NCI-H2171 (cell line): Measurements from ENCODE around the gene TOMM20.

Experiments
- DNase-seq: peaks from one replicate; lab custom pipeline; 2025; lab: John Stamatoyannopoulos, UW

The TOMM20 gene

GRCh38 chr1:235134171-235134570 lies 5.5 kb upstream of the TOMM20 start:
- DNase-seq = no peak

- no peak for DNase-seq
These were observed 4.4 kb upstream of the TOMM20 start for GRCh38 chr1:235133086-235133485.

- no peak for DNase-seq
These were observed 3.3 kb upstream of the TOMM20 start for GRCh38 chr1:235131961-235132360.

DNA sequence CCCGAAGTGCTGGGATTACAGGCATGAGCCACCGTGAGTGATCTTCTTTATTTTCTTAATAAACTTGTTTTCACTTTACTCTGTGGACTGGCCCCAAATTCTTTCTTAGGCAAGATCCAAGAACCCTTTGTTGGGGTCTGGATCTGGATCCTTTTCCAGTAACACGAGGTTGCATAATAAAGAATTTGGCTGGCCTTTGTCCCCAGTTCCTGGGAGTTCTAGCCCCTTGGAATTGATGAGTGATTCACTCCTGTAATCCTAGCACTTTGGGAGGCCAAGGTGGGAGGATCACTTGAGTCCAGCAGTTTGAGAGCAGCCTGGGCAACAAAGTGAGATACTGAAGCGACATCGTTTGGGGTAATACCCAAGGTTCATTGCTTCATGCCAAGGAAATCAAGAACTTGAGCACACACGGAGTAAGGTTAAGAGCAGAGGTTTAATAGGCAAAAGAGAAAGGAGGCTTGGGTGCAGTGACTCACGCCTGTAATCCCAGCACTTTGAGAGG lies 2.2 kb upstream of the TOMM20 start:
- DNase-seq = no peak

DNA sequence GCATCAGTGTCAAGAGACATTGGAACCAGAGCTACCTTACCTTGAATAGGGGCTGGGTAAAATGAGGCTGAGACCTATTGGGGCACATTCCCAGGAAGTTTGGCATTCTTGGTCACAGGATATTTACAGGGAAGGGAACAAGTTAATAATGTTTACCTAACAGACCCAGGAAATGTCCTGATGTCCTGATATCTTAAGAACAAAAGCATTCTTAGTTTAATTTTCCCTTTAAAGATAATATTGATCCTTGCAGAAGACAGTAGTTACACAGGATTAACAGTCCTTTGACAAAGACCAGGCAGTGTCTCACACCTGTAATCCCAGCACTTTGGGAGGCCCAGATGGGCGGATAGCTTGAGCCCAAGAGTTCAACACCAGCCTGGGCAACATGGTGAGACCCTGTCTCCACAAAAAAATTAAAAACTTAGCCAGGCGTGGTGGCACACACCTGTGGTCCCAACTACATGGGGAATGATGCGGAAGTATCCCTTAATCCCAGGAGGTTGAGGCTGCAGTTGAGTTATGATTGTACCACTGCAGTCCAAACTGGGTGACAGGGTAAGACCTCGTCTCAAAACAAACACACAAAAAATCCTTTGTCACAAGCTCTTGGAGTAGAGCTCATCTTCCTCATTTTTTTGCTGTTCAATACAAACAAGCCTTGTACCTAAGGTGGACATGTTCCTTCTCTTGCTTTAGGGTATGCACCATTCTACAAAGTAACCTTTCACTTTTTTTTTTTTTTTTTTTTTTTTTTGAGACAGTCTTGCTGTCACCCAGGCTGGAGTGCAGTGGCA lies 1.3 kb upstream of the TOMM20 start:
- DNase-seq = no peak

DNA sequence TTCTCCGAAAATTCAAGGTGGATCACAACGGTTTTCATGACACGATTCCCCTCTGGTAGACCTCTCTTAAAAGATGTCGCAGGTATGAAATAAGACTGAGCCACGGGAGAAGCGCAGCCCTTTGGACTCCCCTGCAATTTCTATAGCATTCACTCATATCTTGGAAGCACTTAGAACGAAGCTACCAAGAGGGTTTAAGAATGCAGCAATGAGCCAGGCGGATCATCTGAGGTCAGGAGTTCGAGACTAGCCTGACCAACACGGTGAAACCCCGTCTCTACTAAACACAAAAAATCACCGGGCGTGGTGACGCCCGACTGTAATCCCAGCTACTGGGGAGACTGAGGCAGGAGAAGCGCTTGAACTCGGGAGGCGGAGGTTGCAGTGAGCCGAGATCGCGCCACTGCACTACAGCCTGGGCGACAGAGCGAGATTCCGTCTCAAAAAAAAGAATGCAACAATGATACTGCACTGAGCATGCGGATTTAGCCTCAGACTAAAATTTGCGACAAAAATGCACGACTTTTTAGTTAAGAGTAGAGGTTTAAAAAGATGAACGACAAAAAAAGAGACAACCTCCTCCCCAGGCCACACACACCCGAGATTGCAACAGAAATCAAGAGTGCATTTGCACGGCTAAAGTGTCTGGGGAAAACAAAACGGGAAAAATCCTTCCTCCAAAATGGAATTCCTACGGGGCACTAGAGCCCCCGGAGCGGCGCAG lies 743 bp downstream of the TOMM20 start:
- no peak for DNase-seq

DNA sequence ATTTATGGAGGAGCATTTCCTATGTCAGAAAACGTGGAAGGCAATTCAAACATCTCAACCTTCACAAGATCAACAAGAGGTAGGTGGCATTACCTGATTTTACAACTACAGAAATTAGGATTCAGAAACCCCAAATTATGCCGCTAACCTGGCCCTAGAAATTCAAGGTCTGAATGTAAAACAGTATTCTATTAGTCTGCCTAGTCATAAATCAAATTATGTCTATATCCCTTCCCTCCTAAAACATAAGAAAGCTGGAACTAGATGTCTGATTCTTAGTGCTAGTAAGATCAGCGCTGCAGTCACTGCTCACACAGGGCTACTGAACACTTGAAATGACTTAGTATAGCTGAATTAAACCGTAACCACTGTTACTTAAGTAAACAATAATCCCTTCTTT lies 1.4 kb downstream of the TOMM20 start:
- no peak for DNase-seq

GRCh38 chr1:235124665-235125064 lies 4.0 kb downstream of the TOMM20 start:
- no peak for DNase-seq

- DNase-seq = no peak
These were observed 4.5 kb downstream of the TOMM20 start for GRCh38 chr1:235124111-235124510.

DNA sequence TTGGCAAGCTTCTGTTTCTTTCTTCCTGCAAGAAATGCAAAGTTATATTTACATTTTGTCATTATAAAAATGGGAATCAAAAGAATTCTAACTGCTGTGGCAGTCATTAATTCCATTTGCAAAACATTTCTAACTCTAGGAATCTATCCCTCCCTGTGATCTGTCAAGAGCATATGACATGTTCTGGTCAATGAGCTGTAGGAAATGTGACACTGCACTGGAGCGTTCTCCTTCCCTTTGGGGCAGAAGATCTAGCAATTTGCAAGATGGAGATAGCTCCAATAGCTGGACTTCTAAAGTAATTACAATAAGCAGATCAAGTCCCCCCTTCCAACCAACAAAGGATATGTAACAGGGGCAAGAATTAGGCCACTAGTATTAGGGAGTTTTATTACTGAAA lies 6.3 kb downstream of the TOMM20 start:
- no peak for DNase-seq

GRCh38 chr1:235113183-235113917 lies 15.3 kb downstream of the TOMM20 start:
- DNase-seq = no peak

- no peak for DNase-seq
These were observed 16.1 kb downstream of the TOMM20 start for GRCh38 chr1:235112297-235113182.

DNA sequence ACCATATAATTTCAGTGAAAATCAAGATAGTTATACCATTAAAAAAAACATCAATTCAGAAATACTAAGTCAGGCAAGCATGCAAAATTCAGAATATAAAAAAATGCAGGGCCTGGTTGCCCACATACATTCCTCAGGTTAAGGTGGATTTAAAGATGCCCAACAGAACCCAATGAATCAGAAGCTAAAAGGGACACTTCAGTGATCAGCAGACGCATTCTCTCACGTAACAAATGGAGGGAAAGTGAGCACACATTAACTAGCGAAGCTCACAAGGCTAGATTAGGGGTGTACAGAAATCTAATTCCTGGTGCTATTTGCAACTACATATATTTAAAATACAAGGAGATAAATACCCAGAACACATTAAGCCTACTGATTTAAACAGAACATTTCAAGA lies 17.5 kb downstream of the TOMM20 start:
- DNase-seq = no peak

- no peak for DNase-seq
These were observed 19.8 kb downstream of the TOMM20 start for GRCh38 chr1:235108876-235109275.

GRCh38 chr1:235108185-235108593 lies 20.4 kb downstream of the TOMM20 start:
- no peak for DNase-seq

- DNase-seq = no peak
These were observed 21.1 kb downstream of the TOMM20 start for GRCh38 chr1:235107368-235108184.

- no peak for DNase-seq
These were observed 22.2 kb downstream of the TOMM20 start for GRCh38 chr1:235106457-235106856.

DNA sequence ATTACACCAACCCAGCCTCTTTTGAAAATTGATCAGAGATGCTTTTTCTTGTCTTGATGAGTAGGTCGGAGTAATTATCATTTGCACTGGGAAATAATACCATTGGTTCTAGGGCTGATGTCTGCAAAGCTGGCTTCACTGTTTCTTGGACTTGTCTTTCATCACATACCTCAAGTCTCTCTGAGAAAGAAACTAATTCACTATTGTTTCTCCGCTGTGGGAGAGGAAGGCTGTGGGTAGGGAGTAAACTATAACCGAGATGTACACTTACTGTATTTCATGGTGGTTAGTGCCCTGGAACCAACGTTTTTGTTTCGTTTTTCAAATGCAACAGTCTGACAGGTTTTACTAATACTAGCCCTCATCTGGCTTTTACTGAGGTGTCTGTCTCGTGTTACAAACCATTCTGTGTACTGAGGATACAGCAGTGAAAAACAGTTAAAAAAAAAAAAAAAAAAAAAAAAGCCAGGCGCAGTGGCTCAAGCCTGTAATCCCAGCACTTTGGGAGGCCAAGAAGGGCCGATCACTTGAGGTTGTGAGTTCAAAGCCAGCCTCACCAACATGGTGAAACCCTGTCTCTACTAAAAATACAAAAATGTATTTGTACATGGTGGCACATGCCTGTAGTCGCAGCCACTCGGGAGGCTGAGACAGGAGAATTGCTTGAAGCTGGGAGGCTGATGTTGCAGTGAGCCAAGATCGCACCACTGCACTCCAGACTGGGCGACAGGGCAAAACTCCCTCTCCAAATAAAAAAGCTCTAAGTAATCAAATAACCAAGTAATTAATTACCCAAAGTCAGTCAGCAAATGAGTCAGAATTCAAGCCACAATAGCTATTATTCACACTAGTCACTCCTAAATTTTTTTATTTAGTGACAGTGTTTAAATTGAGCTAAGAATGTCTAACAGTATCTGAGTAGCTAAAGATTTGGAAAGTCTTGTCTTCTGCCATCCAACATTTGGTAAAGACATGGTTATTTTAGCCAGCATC lies 23.3 kb downstream of the TOMM20 start:
- DNase-seq = peak; percentile 41

DNA sequence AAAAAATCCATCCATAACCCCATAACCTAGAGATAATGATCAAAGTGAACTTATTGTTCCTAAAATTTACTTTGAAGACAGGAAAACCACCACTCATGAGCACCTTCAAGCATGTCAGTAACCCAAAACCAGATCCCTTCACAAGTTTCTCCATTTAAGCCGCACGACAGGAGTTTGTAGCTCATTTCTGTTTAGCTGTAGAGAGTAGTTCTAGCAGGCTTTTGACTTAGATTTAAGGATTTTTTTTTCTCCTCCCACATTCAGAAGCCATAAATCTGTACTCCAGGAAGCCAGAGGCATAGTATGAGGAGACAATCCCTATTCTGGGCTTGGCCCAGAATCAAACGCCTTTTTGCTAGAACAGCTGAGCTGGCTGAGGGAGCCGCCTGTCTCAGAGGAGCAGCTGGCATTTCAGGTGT lies 25.6 kb downstream of the TOMM20 start:
- peak; percentile 62 for DNase-seq

DNA sequence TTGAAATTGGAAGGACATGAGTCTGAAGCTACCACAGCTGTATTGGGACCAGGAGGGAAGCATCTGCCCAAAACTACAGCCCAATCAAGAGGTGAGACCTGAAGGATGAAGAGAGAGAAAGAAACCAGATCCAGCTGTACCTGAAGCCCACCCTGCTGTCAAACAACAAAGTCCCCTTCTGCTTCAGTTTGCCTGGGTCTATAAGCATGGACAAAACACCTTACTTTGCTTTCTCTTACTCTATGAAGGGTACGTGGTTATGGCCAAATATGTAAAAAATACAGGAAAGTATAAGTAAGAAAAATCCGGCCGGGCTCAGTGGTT lies 26.4 kb downstream of the TOMM20 start:
- DNase-seq = no peak
